DLD1 (cell line): ENCODE data around the gene SLC25A47.
"Not testable (repeated sequence)": the region's sequence is repeated elsewhere in the genome, so short reads cannot be mapped to it uniquely, and the experiment has no call there.

Experiments used
- in situ Hi-C: cut with HindIII; loops from 2 replicates; pipeline ENCODE4 v1.10.0; 2017; ENCODE audit warnings: low sequenced_read_pairs

The SLC25A47 gene

GRCh38 chr14:100323121-100323941 lies at the start of gene SLC25A47:
TSS of gene SLC25A47 (plus strand) at chr14:100323339. CDS start at chr14:100323415, 76 bp downstream.
- in situ Hi-C loops, result no loop called here

DNA sequence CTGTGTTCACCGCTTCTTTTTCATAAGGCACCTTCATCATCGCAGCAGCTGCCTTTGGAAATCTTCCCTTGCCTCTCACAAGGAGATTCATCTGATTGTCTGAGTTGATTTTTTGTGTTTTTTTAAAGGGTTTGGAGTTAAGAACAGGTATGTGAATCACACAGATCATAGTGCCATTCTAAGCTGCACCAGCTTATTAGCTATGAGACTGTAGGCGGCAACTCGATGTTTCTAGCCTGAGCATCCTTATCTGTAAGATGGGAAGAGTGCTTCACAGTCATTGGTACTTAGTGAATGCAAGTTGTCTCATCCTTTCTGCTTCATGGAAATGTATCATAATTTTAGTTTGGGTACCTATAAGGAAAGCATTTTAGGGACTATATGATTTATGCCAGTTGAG lies 48.9 kb upstream of the SLC25A47 start:
- in situ Hi-C loops, result no loop called here

- in situ Hi-C loops, result no loop called here
Observed at GRCh38 chr14:100275214-100275613, 47.9 kb upstream of the SLC25A47 start.

GRCh38 chr14:100278702-100279101 lies 44.4 kb upstream of the SLC25A47 start:
- in situ Hi-C loops, result no loop called here

- in situ Hi-C loops, result no loop called here
Observed at GRCh38 chr14:100279133-100279532, 44.0 kb upstream of the SLC25A47 start.

DNA sequence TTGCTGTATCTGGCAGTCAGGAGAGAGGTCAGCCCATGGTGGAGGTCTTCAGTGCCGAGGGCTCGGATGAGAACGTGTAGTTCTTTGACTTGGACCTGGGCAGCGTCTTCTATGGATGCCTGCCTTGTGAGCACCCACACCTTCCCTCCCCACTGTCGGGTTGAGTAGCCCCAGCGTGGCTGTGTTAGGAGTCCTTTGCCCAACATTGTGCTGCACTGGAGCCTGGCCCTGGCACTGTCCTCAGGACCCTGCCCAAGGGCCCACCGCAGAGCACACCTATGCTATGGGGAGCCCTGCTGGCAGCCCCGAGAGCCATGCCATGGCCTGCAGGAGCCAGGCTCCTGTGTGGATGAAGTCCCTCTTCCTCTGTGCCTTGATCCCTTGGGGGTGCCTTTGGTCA lies 43.6 kb upstream of the SLC25A47 start:
- in situ Hi-C loops, result no loop called here

GRCh38 chr14:100281286-100282082 lies 41.7 kb upstream of the SLC25A47 start:
- in situ Hi-C loops, result no loop called here

DNA sequence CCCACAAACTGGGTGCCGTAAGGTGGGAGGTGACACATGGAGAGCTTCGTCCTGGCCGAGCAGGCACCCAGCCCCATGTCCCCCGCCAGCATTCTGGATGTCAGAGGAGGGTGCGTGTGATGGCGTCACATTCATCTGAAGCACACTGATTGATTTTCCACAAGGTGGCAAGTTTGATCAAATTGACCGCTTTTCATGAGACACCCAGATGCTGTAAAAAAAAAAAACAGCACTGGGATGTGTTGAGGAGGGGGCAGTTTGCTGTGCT lies 41.1 kb upstream of the SLC25A47 start:
- in situ Hi-C loops, result no loop called here

DNA sequence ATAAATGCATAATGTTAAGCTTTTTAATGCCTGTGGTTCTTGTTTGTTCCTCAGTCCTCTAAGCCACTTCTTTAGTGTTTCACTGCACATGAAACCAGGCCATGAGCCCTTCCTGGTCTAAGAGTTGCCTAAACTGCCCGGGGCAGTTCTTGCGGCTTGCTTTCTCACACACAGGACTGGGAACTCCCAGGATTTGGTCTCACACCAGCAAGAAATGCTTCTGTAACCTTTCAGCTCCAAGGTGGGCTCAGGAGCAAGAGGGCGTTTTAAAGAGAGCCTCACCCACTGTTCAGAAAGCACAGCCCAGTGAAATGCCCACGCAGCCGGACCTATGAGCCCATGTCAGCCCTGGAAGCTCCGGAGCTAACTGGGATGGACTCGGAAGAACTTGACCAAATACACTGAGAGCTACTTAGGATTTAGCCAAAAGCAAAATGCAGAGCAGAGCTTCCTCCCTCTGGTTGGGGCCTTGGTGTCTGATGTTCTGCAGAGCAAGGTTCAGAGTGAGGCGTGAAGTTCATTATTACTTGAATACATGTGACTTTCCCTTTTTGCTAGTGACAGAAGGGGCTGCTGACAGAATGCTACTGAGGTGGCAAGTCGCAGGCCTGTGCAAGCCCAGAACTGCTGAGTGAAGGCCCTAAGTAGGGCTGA lies 40.2 kb upstream of the SLC25A47 start:
- in situ Hi-C loops, result no loop called here

DNA sequence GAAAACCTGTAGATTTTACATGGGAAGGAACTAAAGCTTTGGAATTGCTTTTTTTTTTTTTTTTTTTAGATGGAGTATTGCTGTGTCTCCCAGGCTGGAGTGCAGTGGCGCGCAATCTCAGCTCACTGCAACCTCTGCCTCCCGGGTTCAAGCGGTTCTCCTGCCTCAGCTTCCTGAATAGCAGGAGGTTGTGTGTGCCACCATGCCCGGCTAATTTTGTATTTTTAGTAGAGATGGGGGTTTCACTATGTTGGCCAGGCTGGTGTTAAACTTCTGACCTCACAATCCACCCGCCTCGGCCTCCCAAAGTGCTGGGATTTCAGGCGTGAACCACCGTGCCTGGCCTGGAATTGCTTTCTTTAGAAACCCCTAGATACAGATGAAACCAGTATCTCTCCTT lies 39.7 kb upstream of the SLC25A47 start:
- in situ Hi-C loops, result not testable (repeated sequence)

DNA sequence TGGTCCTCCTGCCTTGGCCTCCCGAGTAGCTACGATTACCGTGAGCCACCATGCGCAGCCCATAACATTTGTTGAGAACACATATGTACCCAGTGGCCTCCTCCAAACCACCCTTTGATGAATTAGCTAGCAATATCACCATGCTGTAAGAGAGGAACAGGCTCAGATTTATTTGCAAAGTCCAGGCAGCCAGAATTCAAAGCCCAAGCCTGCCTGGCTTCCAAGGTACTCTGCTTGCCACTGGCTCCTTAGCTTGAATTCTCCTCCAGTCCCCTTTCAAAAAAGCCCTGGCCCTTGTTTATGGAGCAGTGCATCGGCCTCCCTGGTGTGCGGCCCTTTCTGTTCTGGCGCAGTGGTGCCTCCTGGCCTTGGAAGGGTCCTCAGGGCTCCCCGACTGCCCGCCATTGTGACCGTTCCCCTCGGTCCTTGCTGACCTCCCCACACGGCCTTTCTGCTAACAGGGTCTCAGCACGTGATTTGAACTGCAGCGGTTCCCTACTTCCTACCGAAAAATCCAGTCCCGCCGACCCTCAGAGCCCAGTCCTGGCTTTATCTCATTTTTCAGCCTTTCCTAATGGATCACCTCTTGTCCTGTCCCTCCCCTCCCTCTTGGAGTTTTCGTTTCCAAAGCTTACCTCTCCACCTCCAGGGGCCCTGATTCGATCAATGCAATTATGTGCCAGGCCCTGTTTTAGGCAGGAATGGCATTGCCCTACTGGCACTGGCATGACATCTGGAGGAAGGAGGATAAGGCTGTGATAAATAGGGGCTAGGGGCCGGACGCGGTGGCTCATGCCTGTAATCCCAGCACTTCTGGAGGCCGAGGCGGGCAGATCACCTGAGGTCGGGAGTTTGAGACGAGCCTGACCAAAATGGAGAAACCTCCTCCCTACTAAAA lies 38.9 kb upstream of the SLC25A47 start:
- in situ Hi-C loops, result no loop called here

DNA sequence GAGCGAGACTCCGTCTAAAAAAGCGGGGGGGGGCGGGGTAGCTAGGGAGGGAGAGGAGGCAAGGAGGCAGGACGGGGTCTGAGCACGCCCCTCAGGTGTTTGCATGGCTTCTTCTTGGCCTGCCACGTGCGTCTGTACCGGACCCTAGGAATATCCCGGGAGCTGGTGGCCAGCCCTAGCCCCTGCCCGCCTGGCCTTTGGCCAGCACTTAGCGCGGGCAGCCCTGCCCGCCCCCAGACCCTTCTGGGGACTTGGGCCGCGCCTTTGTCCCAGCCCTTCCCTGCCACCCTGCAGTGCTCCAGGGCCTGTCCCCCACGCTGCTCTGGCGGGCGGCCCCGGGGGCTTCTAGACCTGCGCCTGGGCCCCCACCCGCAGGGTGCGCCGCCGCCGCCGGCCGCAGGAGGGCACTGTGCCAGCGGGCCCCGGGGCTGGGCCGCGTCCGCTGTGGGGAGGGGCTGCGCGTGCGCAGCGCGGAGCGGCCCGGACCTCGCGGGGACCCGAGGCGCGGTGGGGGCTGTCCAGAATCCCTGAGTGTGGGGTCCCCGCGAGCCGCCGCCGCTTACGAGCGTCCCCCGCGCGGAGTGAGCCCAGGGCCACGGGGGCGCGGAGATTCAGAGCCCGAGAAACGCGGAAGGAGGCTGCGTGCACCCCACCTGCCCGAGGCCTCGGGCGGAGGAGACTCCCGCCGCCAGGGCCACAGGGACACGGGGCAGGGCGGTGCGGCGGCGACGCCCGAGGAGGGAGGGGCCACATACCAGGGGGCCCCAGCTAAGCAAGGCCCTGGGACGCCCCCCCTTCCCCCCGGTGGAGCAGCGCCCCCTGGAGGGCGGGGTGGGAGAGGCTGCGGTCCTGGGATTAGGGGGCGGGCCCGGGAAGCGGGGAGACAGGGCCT lies 37.9 kb upstream of the SLC25A47 start:
- in situ Hi-C loops, result no loop called here

GRCh38 chr14:100285913-100286400 lies 37.2 kb upstream of the SLC25A47 start:
- in situ Hi-C loops, result no loop called here

DNA sequence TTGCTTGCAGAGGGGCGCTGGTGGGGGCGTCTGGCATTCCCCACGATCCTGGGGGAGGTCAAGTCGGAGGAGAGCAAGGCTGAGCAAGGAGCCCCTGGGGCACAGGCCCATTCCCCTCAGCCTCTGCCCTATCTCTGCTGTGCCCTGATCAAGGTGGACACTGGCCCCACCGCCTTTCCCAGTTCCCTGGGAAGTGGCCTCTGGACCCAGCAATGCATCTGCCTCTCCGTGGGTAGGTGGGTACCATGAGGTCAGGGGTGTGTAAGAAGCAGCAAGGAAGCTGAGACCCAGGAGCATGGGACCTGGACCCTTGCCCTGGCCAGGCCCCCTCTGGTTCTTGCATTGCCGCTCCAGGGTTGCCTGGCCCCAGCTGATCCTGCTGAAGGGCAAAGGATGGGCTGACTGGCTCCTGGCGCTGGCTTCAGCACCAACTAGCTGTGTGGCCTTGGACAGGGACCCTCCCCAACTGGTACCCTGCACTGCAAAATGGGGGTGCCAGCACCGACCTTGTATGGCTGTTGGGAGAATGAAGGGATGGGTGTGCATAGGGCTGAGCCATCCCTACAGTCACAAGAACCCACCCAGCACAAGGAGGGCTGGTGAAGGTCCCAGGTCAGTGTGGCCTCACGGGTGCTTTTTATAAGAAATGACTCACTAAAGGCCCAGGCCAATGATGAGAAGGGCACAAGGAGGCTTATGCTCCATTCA lies 36.5 kb upstream of the SLC25A47 start:
- in situ Hi-C loops, result no loop called here

DNA sequence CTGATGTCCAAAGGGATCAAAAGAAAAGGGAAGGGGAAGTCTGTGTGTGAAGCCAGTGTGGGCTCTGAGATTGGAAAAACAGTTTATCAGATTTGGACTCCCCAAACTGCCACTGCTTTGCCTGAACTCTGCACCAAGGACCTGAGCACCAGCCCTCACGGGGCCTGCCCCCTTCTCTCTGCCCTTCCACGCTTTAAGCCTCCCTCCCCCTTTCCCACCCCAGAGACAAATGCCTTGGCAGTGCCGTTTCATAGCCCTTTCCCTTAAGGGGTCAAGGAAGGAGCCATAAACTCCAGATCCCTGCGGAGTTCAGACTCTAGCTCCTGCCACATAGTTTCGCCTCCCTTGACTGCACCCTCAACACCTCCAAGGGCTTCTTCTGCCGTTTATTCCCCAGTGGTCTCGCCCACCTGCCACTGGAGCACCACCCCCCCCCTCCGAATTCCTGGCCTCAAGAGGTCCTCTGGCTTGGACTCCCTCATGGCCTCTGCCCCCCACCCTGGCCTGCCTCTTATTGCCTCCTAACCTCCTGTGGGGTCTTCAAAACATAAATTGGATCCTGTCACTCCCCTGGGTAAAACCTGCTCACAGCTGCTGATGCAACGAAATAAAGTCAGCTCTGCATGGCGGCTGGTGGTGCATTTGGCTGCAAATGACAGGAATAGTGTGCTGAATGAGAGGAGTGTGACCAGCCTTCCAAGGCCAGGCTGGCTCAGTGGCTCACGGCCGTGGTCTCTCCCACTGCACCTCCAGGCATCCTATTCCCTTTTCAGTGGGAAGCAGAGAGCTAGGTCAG lies 35.7 kb upstream of the SLC25A47 start:
- in situ Hi-C loops, result no loop called here

- in situ Hi-C loops, result not testable (repeated sequence)
Observed at GRCh38 chr14:100287998-100288295, 35.2 kb upstream of the SLC25A47 start.

- in situ Hi-C loops, result no loop called here
Observed at GRCh38 chr14:100288382-100289185, 34.6 kb upstream of the SLC25A47 start.
